NB4 (cell line): ENCODE measurements around the gene STIM1.

ENCODE experiments used
- CTCF ChIP-seq: IDR thresholded peaks from one replicate; pipeline ENCODE4 v1.5.1; 2012; ENCODE audit warnings: low read depth, low read length
- POLR2A ChIP-seq: IDR thresholded peaks from 2 replicates; pipeline ENCODE4 v1.6.1; 2011; ENCODE audit warnings: mild to moderate bottlenecking; ENCODE audit not compliant: insufficient read length; ENCODE audit errors: extremely low read depth

GRCh38 chr11:3925513-3925912, 70.0 kb downstream of the STIM1 start:
- no peak for TF ChIP-seq CTCF
- no peak for TF ChIP-seq POLR2A
